OCI-LY7 (cell line): ENCODE data around the gene UHRF1.

Source experiments
- CTCF ChIP-seq: fragments of 200-600 bp; sonication (generic); conservative IDR thresholded peaks from 2 replicates; pipeline ENCODE4 v1.5.1; 2014; ENCODE audit warnings: mild to moderate bottlenecking, antibody characterized with exemption, low read length, moderate library complexity, mixed read lengths
- EZH2phosphoT487 ChIP-seq: fragments of 200-600 bp; sonication (generic); IDR thresholded peaks from 2 replicates; pipeline ENCODE4 v1.6.1; 2018; ENCODE audit warnings: low read depth, borderline replicate concordance, mild to moderate bottlenecking, mixed run types, antibody characterized with exemption, low read length, moderate library complexity, mixed read lengths

- no peak for TF ChIP-seq CTCF
- no peak for TF ChIP-seq EZH2phosphoT487
Observed at GRCh38 chr19:4913996-4914735, 4.9 kb downstream of the UHRF1 start.
